GM23248 (cell line): ENCODE results near the gene SHE. TPM values are rescaled to one million over a fixed set of nuclear protein-coding genes. Genes with fewer than 3 reads are reported as not detected.

Experiments
- DNase-seq: peaks from one replicate; pipeline ENCODE4 v3.0.0-alpha.2; 2015
- H2AFZ ChIP-seq: fragments of 200-600 bp; sonication (generic); 2 replicates; pipeline ENCODE4 v1.6.1; 2016; ENCODE audit warnings: antibody characterized with exemption
- H3F3A ChIP-seq: fragments of 200-600 bp; sonication (generic); 2 replicates; pipeline ENCODE4 v1.6.1; 2016; ENCODE audit warnings: mild to moderate bottlenecking, antibody characterized with exemption, mixed run types; ENCODE audit not compliant: insufficient read depth
- H3K27ac ChIP-seq: fragments of 200-600 bp; sonication (generic); 2 replicates; pipeline ENCODE4 v1.5.1; 2016; ENCODE audit warnings: mild to moderate bottlenecking
- H3K27me3 ChIP-seq: fragments of 200-600 bp; sonication (generic); replicated peaks from 2 replicates; pipeline ENCODE4 v1.6.1; 2016; ENCODE audit warnings: mild to moderate bottlenecking; ENCODE audit not compliant: insufficient read depth
- H3K36me3 ChIP-seq: fragments of 200-600 bp; sonication (generic); 2 replicates; pipeline ENCODE4 v1.6.1; 2016; ENCODE audit warnings: low read depth, mild to moderate bottlenecking
- H3K4me1 ChIP-seq: fragments of 200-600 bp; sonication (generic); 2 replicates; pipeline ENCODE4 v1.6.1; 2016; ENCODE audit warnings: mild to moderate bottlenecking; ENCODE audit not compliant: insufficient read depth
- H3K4me2 ChIP-seq: fragments of 200-600 bp; sonication (generic); one replicate; pipeline ENCODE4 v1.6.1; 2016; ENCODE audit warnings: mild to moderate bottlenecking; ENCODE audit not compliant: unreplicated experiment
- H3K4me3 ChIP-seq: fragments of 200-600 bp; sonication (generic); 2 replicates; pipeline ENCODE4 v1.5.1; 2016; ENCODE audit warnings: mild to moderate bottlenecking
- H3K79me2 ChIP-seq: fragments of 200-600 bp; sonication (generic); 2 replicates; pipeline ENCODE4 v1.6.1; 2016; ENCODE audit warnings: mild to moderate bottlenecking; ENCODE audit not compliant: insufficient read depth
- H3K9ac ChIP-seq: fragments of 200-600 bp; sonication (generic); 2 replicates; pipeline ENCODE4 v1.6.1; 2016; ENCODE audit warnings: mild to moderate bottlenecking
- H3K9me2 ChIP-seq: fragments of 200-600 bp; sonication (generic); 2 replicates; pipeline ENCODE4 v1.6.1; 2016; ENCODE audit warnings: mixed run types, mild to moderate bottlenecking, moderate library complexity; ENCODE audit not compliant: insufficient read depth
- H3K9me3 ChIP-seq: fragments of 200-600 bp; sonication (generic); one replicate; pipeline ENCODE4 v1.6.1; 2017; ENCODE audit warnings: low read depth
- H4K20me1 ChIP-seq: fragments of 200-600 bp; sonication (generic); 2 replicates; pipeline ENCODE4 v1.6.0; 2016; ENCODE audit not compliant: insufficient read depth
- EZH2 ChIP-seq: fragments of 200-600 bp; sonication (generic); IDR thresholded peaks from 2 replicates; pipeline ENCODE4 v1.6.1; 2018; ENCODE audit warnings: antibody characterized with exemption, mild to moderate bottlenecking; ENCODE audit not compliant: insufficient read depth, poor library complexity, severe bottlenecking
- EZH2phosphoT487 ChIP-seq: fragments of 200-600 bp; sonication (generic); IDR thresholded peaks from 2 replicates; pipeline ENCODE4 v1.6.1; 2018; ENCODE audit warnings: antibody characterized with exemption, moderate library complexity, mild to moderate bottlenecking, low read depth; ENCODE audit not compliant: insufficient read depth
- WGBS, 2 experiments: methylation state at CpG; one replicate each; pipeline ENCODE4 v1.1.6; 2015 to 2017; ENCODE audit warnings: low lambda C conversion rate in 2 of 2, low coverage in 1 of 2; ENCODE audit errors: missing lambda C conversion rate in 2 of 2; 5-methylcytosine and 5-hydroxymethylcytosine counted together
- in situ Hi-C: fragments of 300-500 bp; cut with MboI; formaldehyde crosslinking; loops from 2 replicates; pipeline ENCODE4 v1.15.0; 2020
- polyA plus RNA-seq: library from polyadenylated mRNA; unstranded; fragments of >200 nt; fragmentation: Nextera tagmentation; extraction: Ambion mirVana; gene quantifications from 2 replicates; pipeline ENCODE4 v1.2.1, GENCODE V29; 2016
- total RNA-seq: library from RNA; depleted of rRNA; stranded (reverse); fragments of >200 nt; shearing (Covaris generic); gene quantifications from 2 replicates; pipeline ENCODE4 v1.2.3, GENCODE V29; 2014

Gene SHE
- total and polyA plus RNA-seq, 2 experiments from 2014 or later: 0.03 TPM; not detected in 1

DNA sequence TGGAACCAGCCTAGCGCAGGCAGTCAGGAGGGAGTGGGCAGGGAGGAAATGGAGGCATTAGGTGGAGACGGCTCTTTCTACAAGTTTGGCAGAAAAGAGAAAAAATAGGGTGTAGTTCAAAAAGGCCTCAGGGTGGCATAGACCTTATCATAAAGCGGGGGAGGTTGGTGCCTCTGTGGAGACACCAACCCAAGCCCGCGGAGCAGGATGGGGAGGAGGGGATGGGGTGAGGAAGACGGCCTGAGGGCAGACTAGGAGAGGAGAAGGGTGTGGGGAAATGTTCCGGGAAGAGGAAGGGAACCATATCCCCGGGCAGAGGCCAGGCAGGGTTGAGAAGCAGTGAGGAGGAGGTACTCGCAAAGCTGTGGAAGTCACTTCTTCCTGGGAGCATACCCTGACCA, 17.4 kb upstream of the SHE start:
- H4K20me1 ChIP-seq: no peaks in the 10 kb centered on the region
- no peaks in the 10 kb centered on the region for H3K79me2 ChIP-seq
- peaks cover 9% of the 10 kb centered on the region for H3K27me3 ChIP-seq
- H3K36me3 ChIP-seq: no peaks in the 10 kb centered on the region
- DNase-seq: no peak
- H3K27ac ChIP-seq: no peak overlapping the region
- no peak for TF ChIP-seq EZH2phosphoT487
- TF ChIP-seq EZH2: no peak
- WGBS, 2 experiments: 56% methylated on average over 9 of the region's 9 CpGs
- H3K9me3 ChIP-seq: no peaks in the 10 kb centered on the region
- H3K4me2 ChIP-seq: no peak overlapping the region
- in situ Hi-C loops: no loop called here
- H2AFZ ChIP-seq: no peak overlapping the region
- H3K9ac ChIP-seq: no peak overlapping the region
- no peak overlapping the region for H3K4me3 ChIP-seq
- no peaks in the 10 kb centered on the region for H3F3A ChIP-seq
- no peaks in the 10 kb centered on the region for H3K9me2 ChIP-seq
- no peaks in the 10 kb centered on the region for H3K4me1 ChIP-seq

DNA sequence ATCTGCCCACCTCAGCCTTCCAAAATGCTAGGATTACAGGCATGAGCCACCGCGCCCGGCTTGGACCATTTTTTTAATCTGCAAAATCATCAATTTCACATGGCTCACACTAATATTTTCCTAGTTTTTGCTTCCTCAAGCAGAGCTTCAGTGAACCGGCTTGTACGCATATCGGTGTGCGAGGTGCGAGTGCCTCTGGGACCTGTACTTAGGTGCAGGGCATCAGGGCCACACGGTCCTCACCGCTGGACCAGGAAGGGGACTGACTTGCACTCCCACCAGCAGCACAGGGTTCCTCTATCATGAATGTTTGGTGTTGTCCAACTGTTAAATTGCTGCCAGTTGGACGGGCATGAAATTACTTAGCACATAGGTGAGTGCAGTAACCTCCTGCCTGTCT, 15.4 kb upstream of the SHE start:
- Histone ChIP-seq H4K20me1 (no peaks in the 10 kb centered on the region), H3K27ac (no peak overlapping the region), H3K27me3 (peaks cover 22% of the 10 kb centered on the region), H3K4me2 (no peak overlapping the region), H3K9me3 (no peaks in the 10 kb centered on the region), H3K4me1 (no peaks in the 10 kb centered on the region), H3K36me3 (no peaks in the 10 kb centered on the region), H3K79me2 (no peaks in the 10 kb centered on the region), H3K4me3 (no peak overlapping the region), H3F3A (no peaks in the 10 kb centered on the region), H2AFZ (no peak overlapping the region), H3K9ac (no peak overlapping the region), H3K9me2 (no peaks in the 10 kb centered on the region)
- in situ Hi-C loops: no loop called here
- no peak for TF ChIP-seq EZH2
- TF ChIP-seq EZH2phosphoT487: no peak
- WGBS, 2 experiments: 82 to 89% methylated on average over 11 of the region's 11 CpGs
- DNase-seq: no peak

- H3K4me1 ChIP-seq: no peaks in the 10 kb centered on the region
- H3K36me3 ChIP-seq: no peaks in the 10 kb centered on the region
- H3K79me2 ChIP-seq: no peaks in the 10 kb centered on the region
- H4K20me1 ChIP-seq: no peaks in the 10 kb centered on the region
- H3K4me2 ChIP-seq: no peak overlapping the region
- H2AFZ ChIP-seq: no peak overlapping the region
- H3K4me3 ChIP-seq: no peak overlapping the region
- 73 to 82% methylated on average over 7 of the region's 7 CpGs for WGBS, 2 experiments
- in situ Hi-C loops: no loop called here
- H3K27me3 ChIP-seq: peaks cover 33% of the 10 kb centered on the region
- H3K9me2 ChIP-seq: no peaks in the 10 kb centered on the region
- no peaks in the 10 kb centered on the region for H3K9me3 ChIP-seq
- TF ChIP-seq EZH2 (no peak), EZH2phosphoT487 (no peak)
- H3K27ac ChIP-seq: no peak overlapping the region
- H3K9ac ChIP-seq: no peak overlapping the region
- no peak for DNase-seq
- no peaks in the 10 kb centered on the region for H3F3A ChIP-seq
Measured at GRCh38 chr1:154514066-154514553, 11.9 kb upstream of the SHE start.

DNA sequence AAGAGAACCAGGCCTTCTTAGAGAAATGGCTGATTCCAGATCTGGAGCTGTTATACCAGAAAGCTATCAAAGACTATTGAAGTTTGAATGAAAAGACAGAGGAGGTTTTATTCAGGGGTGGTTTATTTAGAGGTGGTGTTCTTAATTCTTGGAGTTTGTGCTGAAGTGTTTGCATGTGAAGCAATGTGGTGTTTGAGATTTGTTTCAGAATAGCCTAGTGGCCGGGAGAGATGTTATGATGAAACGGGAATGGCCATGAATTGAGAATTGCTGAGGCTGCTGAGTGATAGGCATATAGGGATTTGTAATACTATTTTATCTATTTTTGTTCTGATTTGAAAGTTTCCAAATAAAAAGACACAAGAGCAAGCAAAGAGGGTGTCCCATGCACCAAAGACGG, 10.5 kb upstream of the SHE start:
- no peaks in the 10 kb centered on the region for H3K4me1 ChIP-seq
- H3K27ac ChIP-seq: no peak overlapping the region
- no peaks in the 10 kb centered on the region for H3F3A ChIP-seq
- H3K9ac ChIP-seq: no peak overlapping the region
- H3K4me3 ChIP-seq: no peak overlapping the region
- WGBS, 2 experiments: 78 to 93% methylated on average over 3 of the region's 3 CpGs
- in situ Hi-C loops: no loop called here
- DNase-seq: no peak
- H3K79me2 ChIP-seq: no peaks in the 10 kb centered on the region
- H3K36me3 ChIP-seq: no peaks in the 10 kb centered on the region
- no peak overlapping the region for H2AFZ ChIP-seq
- no peaks in the 10 kb centered on the region for H3K9me3 ChIP-seq
- peaks cover 34% of the 10 kb centered on the region for H3K27me3 ChIP-seq
- no peaks in the 10 kb centered on the region for H3K9me2 ChIP-seq
- no peak overlapping the region for H3K4me2 ChIP-seq
- H4K20me1 ChIP-seq: no peaks in the 10 kb centered on the region
- no peak for TF ChIP-seq EZH2phosphoT487
- no peak for TF ChIP-seq EZH2

GRCh38 chr1:154503898-154504297, 1.7 kb upstream of the SHE start:
- 73 to 74% methylated on average over 5 of the region's 5 CpGs for WGBS, 2 experiments
- H3K4me2 ChIP-seq: no peak overlapping the region
- H3K9me2 ChIP-seq: no peaks in the 10 kb centered on the region
- TF ChIP-seq EZH2 (no peak), EZH2phosphoT487 (no peak)
- H3K9ac ChIP-seq: no peak overlapping the region
- no peaks in the 10 kb centered on the region for H3F3A ChIP-seq
- peaks cover 61% of the 10 kb centered on the region for H3K27me3 ChIP-seq
- H3K4me1 ChIP-seq: no peaks in the 10 kb centered on the region
- no peak overlapping the region for H3K27ac ChIP-seq
- no peaks in the 10 kb centered on the region for H4K20me1 ChIP-seq
- in situ Hi-C loops: no loop called here
- no peak for DNase-seq
- no peaks in the 10 kb centered on the region for H3K36me3 ChIP-seq
- H2AFZ ChIP-seq: no peak overlapping the region
- no peaks in the 10 kb centered on the region for H3K79me2 ChIP-seq
- no peak overlapping the region for H3K4me3 ChIP-seq
- H3K9me3 ChIP-seq: no peaks in the 10 kb centered on the region
